GM18867 (cell line): ENCODE measurements around the gene ABR.
"Not testable (repeated sequence)": the region's sequence is repeated elsewhere in the genome, so short reads cannot be mapped to it uniquely, and the experiment has no call there.

Source experiments
- ATAC-seq: cut with Tn5 transposase; IDR thresholded peaks from one replicate; pipeline ENCODE4 v1.9.1; 2021; ENCODE audit warnings: mild to moderate bottlenecking, moderate library complexity; ENCODE audit not compliant: unreplicated experiment

Gene ABR

GRCh38 chr17:1174263-1174880, 5.4 kb downstream of the ABR start:
- ATAC-seq, result no peak

GRCh38 chr17:1173432-1174262, 6.1 kb downstream of the ABR start:
- ATAC-seq, result no peak

GRCh38 chr17:1171953-1172352, 7.8 kb downstream of the ABR start:
- ATAC-seq, result no peak

- no peak for ATAC-seq
Measured at GRCh38 chr17:1170739-1171138, 9.0 kb downstream of the ABR start.

GRCh38 chr17:1169929-1170312, 9.9 kb downstream of the ABR start:
- no peak for ATAC-seq

GRCh38 chr17:1169221-1169928, 10.4 kb downstream of the ABR start:
- ATAC-seq, result no peak

GRCh38 chr17:1168533-1169220, 11.1 kb downstream of the ABR start:
- ATAC-seq, result no peak

- ATAC-seq, result no peak
Measured at GRCh38 chr17:1166276-1166675, 13.5 kb downstream of the ABR start.

- ATAC-seq, result no peak
Measured at GRCh38 chr17:1165836-1166235, 13.9 kb downstream of the ABR start.

GRCh38 chr17:1164935-1165556, 14.7 kb downstream of the ABR start:
- no peak for ATAC-seq

- ATAC-seq, result no peak
Measured at GRCh38 chr17:1162116-1162855, 17.5 kb downstream of the ABR start.

GRCh38 chr17:1160591-1161390, 19.0 kb downstream of the ABR start:
- ATAC-seq, result no peak

GRCh38 chr17:1159431-1160180, 20.2 kb downstream of the ABR start:
- ATAC-seq, result no peak

- no peak for ATAC-seq
Measured at GRCh38 chr17:1158879-1159278, 20.9 kb downstream of the ABR start.

- no peak for ATAC-seq
Measured at GRCh38 chr17:1156864-1157263, 22.9 kb downstream of the ABR start.

- no peak for ATAC-seq
Measured at GRCh38 chr17:1154704-1155103, 25.1 kb downstream of the ABR start.

GRCh38 chr17:1153795-1154546, 25.8 kb downstream of the ABR start:
- no peak for ATAC-seq

GRCh38 chr17:1152582-1152981, 27.2 kb downstream of the ABR start:
- ATAC-seq, result not testable (repeated sequence)
